ENCODE data around the gene ZIK1. TPM values are rescaled to one million over a fixed set of nuclear protein-coding genes. Genes with fewer than 3 reads are reported as not detected.

ZIK1 gene
- total and polyA plus RNA-seq, 2 donors (not counting 1 experiment from before 2014, with no cell fraction given): 5.3 to 21.8 TPM

Other genes starting within 250 kb of the ZIK1 start
- 16.2 and 16.9 TPM in 2 replicates for gene ZNF304, start 232.9 kb upstream of the ZIK1 start, total RNA-seq
- 5.0 and 7.2 TPM in 2 replicates for gene ZNF304, start 232.9 kb upstream of the ZIK1 start, polyA plus RNA-seq
- gene TRAPPC2B, start 220.6 kb upstream of the ZIK1 start, total RNA-seq: 9.6 and 12.4 TPM in 2 replicates
- gene TRAPPC2B, start 220.6 kb upstream of the ZIK1 start, polyA plus RNA-seq: 22.8 and 29.2 TPM in 2 replicates
- gene ZNF547, start 220.6 kb upstream of the ZIK1 start, total RNA-seq: 9.7 and 9.9 TPM in 2 replicates
- gene ZNF547, start 220.6 kb upstream of the ZIK1 start, polyA plus RNA-seq: 1.2 and 2.6 TPM in 2 replicates
- 83.8 and 85.8 TPM in 2 replicates for gene ZNF548, start 194.3 kb upstream of the ZIK1 start, total RNA-seq
- 52.5 and 92.7 TPM in 2 replicates for gene ZNF548, start 194.3 kb upstream of the ZIK1 start, polyA plus RNA-seq
- gene ZNF17, start 173.0 kb upstream of the ZIK1 start, total RNA-seq: 25.8 and 30.7 TPM in 2 replicates
- 9.7 and 9.9 TPM in 2 replicates for gene ZNF17, start 173.0 kb upstream of the ZIK1 start, polyA plus RNA-seq
- gene ZNF749, start 148.8 kb upstream of the ZIK1 start, total RNA-seq: 17.4 and 20.1 TPM in 2 replicates
- 5.7 and 9.3 TPM in 2 replicates for gene ZNF749, start 148.8 kb upstream of the ZIK1 start, polyA plus RNA-seq
- gene VN1R1, start 127.0 kb upstream of the ZIK1 start, total RNA-seq: 1.6 and 2.4 TPM in 2 replicates
- 0.39 and 0.52 TPM in 2 replicates for gene VN1R1, start 127.0 kb upstream of the ZIK1 start, polyA plus RNA-seq
- 26.2 and 27.4 TPM in 2 replicates for gene ZNF772, start 106.6 kb upstream of the ZIK1 start, total RNA-seq
- gene ZNF772, start 106.6 kb upstream of the ZIK1 start, polyA plus RNA-seq: 1.7 and 2.2 TPM in 2 replicates
- 31.1 TPM in 2 replicates for gene ZNF419, start 96.4 kb upstream of the ZIK1 start, total RNA-seq
- gene ZNF419, start 96.4 kb upstream of the ZIK1 start, polyA plus RNA-seq: 8.7 and 11.2 TPM in 2 replicates
- 28.6 and 29.2 TPM in 2 replicates for gene ZNF773, start 84.2 kb upstream of the ZIK1 start, total RNA-seq
- gene ZNF773, start 84.2 kb upstream of the ZIK1 start, polyA plus RNA-seq: 12.6 and 13.3 TPM in 2 replicates
- 23.0 and 23.7 TPM in 2 replicates for gene ZNF549, start 56.8 kb upstream of the ZIK1 start, total RNA-seq
- 5.4 and 6.6 TPM in 2 replicates for gene ZNF549, start 56.8 kb upstream of the ZIK1 start, polyA plus RNA-seq
- 31.1 and 38.1 TPM in 2 replicates for gene ZNF550, start 24.3 kb upstream of the ZIK1 start, total RNA-seq
- gene ZNF550, start 24.3 kb upstream of the ZIK1 start, polyA plus RNA-seq: 18.0 and 18.1 TPM in 2 replicates
- 13.0 and 13.9 TPM in 2 replicates for gene ZNF416, start 5.2 kb upstream of the ZIK1 start, total RNA-seq
- gene ZNF416, start 5.2 kb upstream of the ZIK1 start, polyA plus RNA-seq: 1.4 and 1.6 TPM in 2 replicates
- 11.2 and 11.6 TPM in 2 replicates for gene ZNF530, start 15.7 kb downstream of the ZIK1 start, total RNA-seq
- 2.2 and 4.3 TPM in 2 replicates for gene ZNF530, start 15.7 kb downstream of the ZIK1 start, polyA plus RNA-seq
- 38.1 and 38.9 TPM in 2 replicates for gene ZNF134, start 30.1 kb downstream of the ZIK1 start, total RNA-seq
- 7.8 and 16.7 TPM in 2 replicates for gene ZNF134, start 30.1 kb downstream of the ZIK1 start, polyA plus RNA-seq
- 53.5 and 53.6 TPM in 2 replicates for gene ZNF211, start 49.0 kb downstream of the ZIK1 start, total RNA-seq
- 22.0 and 24.4 TPM in 2 replicates for gene ZNF211, start 49.0 kb downstream of the ZIK1 start, polyA plus RNA-seq
- gene ZSCAN4, start 84.8 kb downstream of the ZIK1 start, total RNA-seq: not detected in 2 replicates
- not detected in 2 replicates for gene ZSCAN4, start 84.8 kb downstream of the ZIK1 start, polyA plus RNA-seq
- 24.7 and 28.3 TPM in 2 replicates for gene ZNF551, start 97.8 kb downstream of the ZIK1 start, total RNA-seq
- 4.4 and 5.0 TPM in 2 replicates for gene ZNF551, start 97.8 kb downstream of the ZIK1 start, polyA plus RNA-seq
- gene ZNF154, start 125.1 kb downstream of the ZIK1 start, total RNA-seq: 40.4 and 42.8 TPM in 2 replicates
- gene ZNF154, start 125.1 kb downstream of the ZIK1 start, polyA plus RNA-seq: 21.9 and 25.4 TPM in 2 replicates
- 43.3 and 44.2 TPM in 2 replicates for gene ZNF671, start 143.5 kb downstream of the ZIK1 start, total RNA-seq
- 15.9 and 17.0 TPM in 2 replicates for gene ZNF671, start 143.5 kb downstream of the ZIK1 start, polyA plus RNA-seq
- 47.5 and 51.6 TPM in 2 replicates for gene ZNF776, start 162.7 kb downstream of the ZIK1 start, total RNA-seq
- gene ZNF776, start 162.7 kb downstream of the ZIK1 start, polyA plus RNA-seq: 15.6 and 22.6 TPM in 2 replicates
- 48.0 and 51.3 TPM in 2 replicates for gene ZNF586, start 185.5 kb downstream of the ZIK1 start, total RNA-seq
- 18.0 and 28.4 TPM in 2 replicates for gene ZNF586, start 185.5 kb downstream of the ZIK1 start, polyA plus RNA-seq
- 21.7 and 29.9 TPM in 2 replicates for gene ZNF552, start 230.8 kb downstream of the ZIK1 start, total RNA-seq
- 6.7 and 8.1 TPM in 2 replicates for gene ZNF552, start 230.8 kb downstream of the ZIK1 start, polyA plus RNA-seq
- gene ZNF587B, start 246.2 kb downstream of the ZIK1 start, total RNA-seq: 29.1 and 31.5 TPM in 2 replicates
- gene ZNF587B, start 246.2 kb downstream of the ZIK1 start, polyA plus RNA-seq: 9.9 and 18.1 TPM in 2 replicates

All from B cell (primary cell).